SK-N-SH treated with all-trans-retinoic acid at 6 μM for 48 hours (cell line): ENCODE measurements around the gene LCLAT1.

Experiments
- ARNTL ChIP-seq: fragments of 450-650 bp; formaldehyde crosslinking; IDR thresholded peaks from 2 replicates; pipeline ENCODE4 v1.5.0; 2020; ENCODE audit warnings: low read depth, mild to moderate bottlenecking, moderate library complexity, borderline replicate concordance
- GLIS3 ChIP-seq: fragments of 250-450 bp; sonication (Bioruptor Pico); IDR thresholded peaks from 2 replicates; pipeline ENCODE4 v1.5.0; 2020; ENCODE audit warnings: mild to moderate bottlenecking, moderate library complexity
- RARB ChIP-seq: fragments of 250-450 bp; sonication (Bioruptor Pico); IDR thresholded peaks from 2 replicates; pipeline ENCODE4 v1.8.0; 2021; ENCODE audit warnings: mild to moderate bottlenecking, moderate library complexity
- TCF4 ChIP-seq: fragments of 250-450 bp; sonication (Bioruptor Pico); IDR thresholded peaks from 2 replicates; pipeline ENCODE4 v1.8.0; 2021; ENCODE audit warnings: mild to moderate bottlenecking, moderate library complexity, borderline replicate concordance
- ZFP30 ChIP-seq: fragments of 450-650 bp; formaldehyde crosslinking; IDR thresholded peaks from 2 replicates; pipeline ENCODE4 v1.5.0; 2022; ENCODE audit warnings: mild to moderate bottlenecking, moderate library complexity
- ZNF70 ChIP-seq: fragments of 450-650 bp; formaldehyde crosslinking; IDR thresholded peaks from 2 replicates; pipeline ENCODE4 v1.5.0; 2020; ENCODE audit warnings: mild to moderate bottlenecking, moderate library complexity
- TF ChIP-seq, protein P1 (sequence below): fragments of 250-450 bp; sonication (Bioruptor Pico); IDR thresholded peaks from 2 replicates; pipeline ENCODE4 v1.5.1; 2020; ENCODE audit warnings: low read depth, mild to moderate bottlenecking, moderate library complexity

GRCh38 chr2:30450025-30450424, 3.0 kb downstream of the LCLAT1 start:
- TF ChIP-seq TCF4 (CRISPR knock-in tag), result no peak
- no peak for TF ChIP-seq GLIS3 (CRISPR knock-in tag)
- TF ChIP-seq RARB (CRISPR knock-in tag), result no peak
- no peak for TF ChIP-seq ZFP30 (CRISPR knock-in tag)
- no peak for TF ChIP-seq ARNTL
- TF ChIP-seq, protein P1, sequence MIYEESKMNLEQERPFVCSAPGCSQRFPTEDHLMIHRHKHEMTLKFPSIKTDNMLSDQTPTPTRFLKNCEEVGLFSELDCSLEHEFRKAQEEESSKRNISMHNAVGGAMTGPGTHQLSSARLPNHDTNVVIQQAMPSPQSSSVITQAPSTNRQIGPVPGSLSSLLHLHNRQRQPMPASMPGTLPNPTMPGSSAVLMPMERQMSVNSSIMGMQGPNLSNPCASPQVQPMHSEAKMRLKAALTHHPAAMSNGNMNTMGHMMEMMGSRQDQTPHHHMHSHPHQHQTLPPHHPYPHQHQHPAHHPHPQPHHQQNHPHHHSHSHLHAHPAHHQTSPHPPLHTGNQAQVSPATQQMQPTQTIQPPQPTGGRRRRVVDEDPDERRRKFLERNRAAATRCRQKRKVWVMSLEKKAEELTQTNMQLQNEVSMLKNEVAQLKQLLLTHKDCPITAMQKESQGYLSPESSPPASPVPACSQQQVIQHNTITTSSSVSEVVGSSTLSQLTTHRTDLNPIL, result no peak
- TF ChIP-seq ZNF70 (CRISPR knock-in tag), result no peak
